IPS DF 4.7 (cell line): ENCODE results near the gene TMC4.
"Not testable (repeated sequence)": the region's sequence is repeated elsewhere in the genome, so short reads cannot be mapped to it uniquely, and the experiment has no call there.

Source experiments
- DNase-seq: peaks from one replicate; pipeline ENCODE4 v3.0.0-alpha.2; 2013; ENCODE audit warnings: low spot score; ENCODE audit errors: extremely low read depth

The TMC4 gene

GRCh38 chr19:54179262-54179852 lies 6.4 kb upstream of the TMC4 start:
- DNase-seq = no peak

GRCh38 chr19:54178581-54179261 lies 5.8 kb upstream of the TMC4 start:
- no peak for DNase-seq

- no peak for DNase-seq
Measured at GRCh38 chr19:54173951-54174834, 1.2 kb upstream of the TMC4 start.

GRCh38 chr19:54173359-54173699 lies 369 bp upstream of the TMC4 start:
- DNase-seq = no peak

- DNase-seq = not testable (repeated sequence)
Measured at GRCh38 chr19:54171736-54172431, 1.1 kb downstream of the TMC4 start.

GRCh38 chr19:54169149-54169740 lies 3.7 kb downstream of the TMC4 start:
- DNase-seq = no peak

GRCh38 chr19:54168174-54168917 lies 4.6 kb downstream of the TMC4 start:
- DNase-seq = no peak

GRCh38 chr19:54165222-54165621 lies 7.7 kb downstream of the TMC4 start:
- DNase-seq = no peak

GRCh38 chr19:54164369-54165068 lies 8.4 kb downstream of the TMC4 start:
- DNase-seq = no peak

- DNase-seq = no peak
Measured at GRCh38 chr19:54162884-54163283, 10.1 kb downstream of the TMC4 start.

- no peak for DNase-seq
Measured at GRCh38 chr19:54162241-54162805, 10.6 kb downstream of the TMC4 start.

GRCh38 chr19:54160854-54161253 lies 12.1 kb downstream of the TMC4 start:
- no peak for DNase-seq

- no peak for DNase-seq
Measured at GRCh38 chr19:54160182-54160811, 12.7 kb downstream of the TMC4 start.

- peak; percentile 100 for DNase-seq
Measured at GRCh38 chr19:54159352-54160181, 13.4 kb downstream of the TMC4 start, which contains the start of gene LENG1. LENG1 (minus strand) TSS chr19:54159721; CDS start chr19:54159695, 26 bp downstream.

GRCh38 chr19:54158812-54159351 lies 14.1 kb downstream of the TMC4 start:
- no peak for DNase-seq

- DNase-seq = no peak
Measured at GRCh38 chr19:54156953-54157352, 16.0 kb downstream of the TMC4 start.

- no peak for DNase-seq
Measured at GRCh38 chr19:54156490-54156889, 16.5 kb downstream of the TMC4 start.

- DNase-seq = no peak
Measured at GRCh38 chr19:54155694-54156093, 17.3 kb downstream of the TMC4 start.
